GM03348 (cell line): ENCODE data around the gene COX7A1.
A peak's percentile ranks its signal among the peaks of the same experiment; 100 is the strongest.
"Not testable (repeated sequence)": the region's sequence is repeated elsewhere in the genome, so short reads cannot be mapped to it uniquely, and the experiment has no call there.

ENCODE experiments used
- DNase-seq: peaks from one replicate; pipeline ENCODE4 v3.0.0; 2012; ENCODE audit warnings: low spot score

The COX7A1 gene

GRCh38 chr19:36152352-36153091, at the start of gene COX7A1:
COX7A1 (minus strand) TSS chr19:36152447; CDS start chr19:36152407, 40 bp downstream.
- peak; percentile 75 for DNase-seq

- DNase-seq = no peak
Measured at GRCh38 chr19:36201684-36202083, 49.4 kb upstream of the COX7A1 start.

DNA sequence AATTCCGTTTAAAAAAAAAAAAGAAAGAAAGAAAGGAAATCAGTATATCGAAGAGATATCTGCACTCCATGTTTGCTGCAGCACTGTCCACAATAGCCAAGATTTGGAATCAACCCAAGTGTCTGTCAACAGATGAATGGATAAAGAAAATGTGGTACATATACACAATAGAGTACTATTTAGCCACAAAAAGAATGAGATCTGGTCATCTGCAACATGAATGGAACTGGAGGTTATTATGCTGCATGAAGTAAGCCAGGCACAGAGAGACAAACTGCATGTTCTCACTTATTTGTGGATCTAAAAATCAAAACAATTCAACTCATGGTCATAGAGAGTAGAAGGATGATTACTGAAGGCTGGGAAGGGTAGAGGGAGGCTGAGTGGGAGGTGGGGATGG, 45.9 kb upstream of the COX7A1 start:
- no peak for DNase-seq

DNA sequence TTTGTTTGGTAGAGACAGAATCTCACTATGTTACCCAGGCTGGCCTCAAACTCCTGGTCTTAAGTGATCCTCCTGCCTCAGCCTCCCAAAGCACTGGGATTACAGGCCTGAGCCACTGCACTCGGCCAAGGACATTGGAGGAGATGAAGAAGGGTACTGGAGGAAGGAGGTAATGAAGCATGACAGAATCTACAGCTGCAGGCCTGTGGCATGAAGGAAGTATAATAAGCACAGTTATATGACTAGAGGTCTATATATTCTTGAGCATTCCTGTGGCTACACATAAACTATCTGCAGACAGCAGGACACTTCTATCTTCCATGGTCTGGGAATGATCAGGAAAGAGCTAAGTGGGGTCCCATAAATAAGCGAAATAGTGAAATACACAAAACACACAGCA, 44.0 kb upstream of the COX7A1 start:
- DNase-seq = no peak

DNA sequence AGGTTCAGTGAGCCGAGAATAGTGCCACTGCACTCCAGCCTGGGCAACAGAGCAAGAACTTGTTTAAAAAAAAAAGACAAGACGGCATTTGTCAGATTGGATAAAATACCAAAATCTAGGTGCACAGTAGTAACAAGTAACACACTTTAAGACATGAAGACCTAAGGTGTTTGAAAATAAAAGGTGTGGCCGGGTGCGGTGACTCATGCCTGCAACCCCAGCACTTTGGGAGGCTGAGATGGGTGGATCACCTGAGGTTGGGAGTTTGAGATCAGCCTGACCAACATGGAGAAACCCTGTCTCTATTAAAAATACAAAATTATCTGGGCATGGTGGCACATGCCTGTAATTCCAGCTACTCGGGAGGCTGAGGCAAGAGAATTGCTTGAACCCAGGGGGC, 34.5 kb upstream of the COX7A1 start:
- DNase-seq = not testable (repeated sequence)

- DNase-seq = no peak
Measured at GRCh38 chr19:36183245-36183628, 31.0 kb upstream of the COX7A1 start.

DNA sequence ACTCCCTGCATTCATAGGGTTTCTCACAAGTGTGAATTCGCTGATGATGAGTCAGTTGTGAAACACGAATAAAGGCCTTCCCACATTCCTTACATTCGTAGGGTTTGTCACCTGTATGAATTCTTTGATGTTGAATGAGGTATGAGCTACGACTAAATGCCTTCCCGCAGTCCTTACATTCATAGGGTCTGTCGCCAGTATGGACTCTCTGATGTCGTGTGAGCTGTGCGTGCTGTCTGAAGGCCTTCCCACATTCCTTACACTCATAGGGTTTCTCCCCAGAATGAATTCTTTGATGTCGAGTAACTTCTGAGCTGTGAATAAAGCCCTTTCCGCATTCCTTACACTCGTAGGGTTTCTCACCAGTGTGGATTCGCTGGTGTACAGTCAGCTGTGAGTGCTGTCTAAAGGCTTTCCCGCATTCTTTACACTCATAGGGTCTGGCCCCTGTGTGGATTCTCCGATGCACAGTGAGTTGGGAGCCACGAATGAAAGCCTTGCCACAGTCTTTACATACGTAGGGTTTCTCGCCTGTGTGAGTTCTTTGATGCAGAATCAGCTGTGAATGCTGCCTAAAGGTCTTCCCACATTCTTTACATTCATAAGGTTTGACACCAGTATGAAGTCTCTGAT, 30.5 kb upstream of the COX7A1 start:
- no peak for DNase-seq

DNA sequence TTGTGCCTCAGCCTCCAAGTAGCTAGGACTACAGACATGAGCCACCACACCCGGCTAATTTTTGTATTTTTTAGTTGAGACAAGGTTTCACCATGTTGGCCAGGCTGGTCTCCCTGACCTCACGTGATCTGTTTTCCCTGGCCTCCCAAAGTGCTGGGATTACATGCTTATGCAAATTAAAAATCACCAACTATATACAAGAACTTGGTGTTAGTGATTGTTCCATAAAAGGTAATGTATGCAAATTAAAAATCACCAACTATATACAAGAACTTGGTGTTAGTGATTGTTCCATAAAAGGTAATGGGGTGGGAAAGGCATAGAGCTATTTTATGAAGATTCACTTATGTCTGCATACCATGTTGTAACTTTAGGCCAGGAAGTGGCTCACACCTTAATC, 26.8 kb upstream of the COX7A1 start:
- DNase-seq = not testable (repeated sequence)

DNA sequence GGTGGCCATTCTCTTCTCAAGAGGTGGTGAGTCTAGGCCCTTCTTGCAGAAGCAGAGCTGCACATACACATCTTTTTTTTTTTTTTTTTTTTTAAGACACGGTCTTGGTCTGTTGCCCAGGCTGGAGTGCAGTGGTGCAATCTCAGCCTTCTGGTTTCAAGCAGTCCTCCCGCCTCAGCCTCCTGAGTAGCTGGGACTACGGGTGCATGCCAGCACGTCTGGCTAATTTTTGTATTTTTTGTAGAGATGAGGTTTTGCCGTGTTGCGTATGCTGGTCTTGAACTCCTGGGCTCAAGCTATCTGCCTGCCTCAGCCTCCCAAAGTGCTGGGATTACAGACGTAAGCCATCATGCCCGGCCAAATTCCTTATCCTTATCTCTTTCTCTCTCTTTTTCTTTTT, 21.6 kb upstream of the COX7A1 start:
- not testable (repeated sequence) for DNase-seq

GRCh38 chr19:36172852-36173251, 20.6 kb upstream of the COX7A1 start:
- no peak for DNase-seq

DNA sequence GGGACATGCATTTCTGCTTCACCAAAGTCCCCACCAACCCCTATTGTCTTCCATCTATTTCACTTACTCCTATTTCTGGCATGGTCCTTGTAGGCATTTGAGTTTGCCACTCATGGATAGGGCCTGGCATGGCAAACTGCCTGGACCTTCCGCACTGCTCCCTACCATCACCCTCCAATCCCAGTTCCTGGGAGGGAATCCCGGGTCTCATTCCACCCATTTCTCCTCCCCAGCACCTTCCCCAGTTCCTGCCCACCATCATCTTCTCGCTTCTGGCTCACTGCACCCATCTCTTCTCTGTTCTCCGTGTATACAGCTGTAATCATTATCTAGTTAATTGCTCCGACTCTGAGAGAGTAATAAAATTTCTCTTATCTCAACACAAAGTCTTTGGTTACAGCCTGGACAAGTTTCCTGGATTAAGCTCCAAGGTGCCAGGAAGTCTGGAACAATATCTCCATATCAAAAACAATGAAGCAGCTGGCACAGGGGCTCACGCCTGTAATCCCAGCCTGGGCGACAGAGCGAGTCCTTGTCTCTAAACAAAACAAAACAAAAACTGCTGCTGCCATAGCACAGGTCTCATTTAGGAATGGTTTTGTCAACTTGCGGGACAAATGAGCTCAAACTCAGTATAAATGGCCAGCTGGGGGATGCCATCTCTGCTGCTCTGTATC, 17.0 kb upstream of the COX7A1 start:
- DNase-seq = no peak

DNA sequence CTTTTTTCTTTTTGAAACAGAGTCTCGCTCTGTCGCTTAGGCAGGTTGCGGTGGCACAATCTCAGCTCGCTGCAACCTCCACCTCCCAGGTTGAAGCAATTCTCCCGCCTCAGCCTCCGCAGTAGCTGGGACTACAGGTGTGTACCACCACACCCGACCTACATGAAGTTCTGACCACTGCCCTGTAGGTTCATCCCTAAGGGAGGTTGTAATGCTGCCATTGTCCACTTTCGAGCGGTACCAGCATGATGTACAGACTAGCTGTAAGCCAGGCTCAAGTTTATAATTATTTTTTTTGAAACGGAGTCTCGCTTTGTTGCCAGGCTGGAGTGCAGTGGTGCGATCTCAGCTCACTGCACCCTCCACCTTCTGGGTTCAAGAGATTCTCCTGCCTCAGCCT, 11.6 kb upstream of the COX7A1 start:
- no peak for DNase-seq

GRCh38 chr19:36160821-36161596, 8.8 kb upstream of the COX7A1 start:
- DNase-seq = no peak

GRCh38 chr19:36153126-36153525, 879 bp upstream of the COX7A1 start:
- no peak for DNase-seq

GRCh38 chr19:36152019-36152351, 262 bp downstream of the COX7A1 start:
- DNase-seq = peak; percentile 30

DNA sequence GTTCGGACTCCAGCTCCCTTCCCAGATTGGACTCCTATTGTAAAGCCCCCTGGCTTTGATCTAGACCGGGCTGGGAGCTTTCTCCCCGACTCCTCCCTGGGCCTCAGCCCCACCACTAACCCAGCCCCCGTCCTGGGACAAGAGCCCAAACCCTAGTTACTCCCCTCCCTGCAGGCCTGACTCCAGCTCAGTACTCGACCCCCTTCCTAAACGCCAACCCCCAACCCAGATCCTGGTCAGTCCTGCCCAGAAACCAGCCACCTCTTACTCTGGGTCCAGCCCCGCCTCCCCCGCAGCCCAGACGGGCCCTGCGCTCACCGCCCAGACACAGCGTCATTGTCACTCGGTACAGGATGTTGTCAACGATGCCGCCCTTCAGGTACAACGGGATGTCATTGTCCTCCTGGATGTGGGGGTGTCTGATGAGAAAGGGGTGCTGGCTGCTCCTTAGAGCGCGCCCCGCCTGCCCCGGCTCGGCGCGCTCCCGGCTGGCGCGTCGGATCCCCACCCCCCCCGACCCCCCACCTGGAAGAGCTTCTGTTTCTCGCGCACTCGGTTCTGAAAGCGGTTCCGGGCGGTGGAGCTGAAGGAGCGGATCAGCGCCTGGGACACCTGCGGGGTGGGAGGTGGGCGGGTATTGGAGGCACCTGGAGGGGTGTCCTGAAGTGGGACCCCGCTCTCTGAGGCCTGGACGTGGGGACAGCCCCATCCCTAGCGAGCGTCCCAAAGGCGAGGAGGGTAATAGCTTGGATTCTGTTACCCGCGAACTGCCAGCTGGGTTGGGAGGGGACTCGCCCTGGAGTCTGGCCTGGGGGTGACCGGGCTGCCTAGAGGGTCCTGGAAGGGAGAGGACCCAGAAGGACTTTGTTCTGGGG, 866 bp downstream of the COX7A1 start:
- DNase-seq = peak; percentile 56

- no peak for DNase-seq
Measured at GRCh38 chr19:36150586-36150985, 1.7 kb downstream of the COX7A1 start.

GRCh38 chr19:36149673-36150406, 2.4 kb downstream of the COX7A1 start:
- DNase-seq = no peak

DNA sequence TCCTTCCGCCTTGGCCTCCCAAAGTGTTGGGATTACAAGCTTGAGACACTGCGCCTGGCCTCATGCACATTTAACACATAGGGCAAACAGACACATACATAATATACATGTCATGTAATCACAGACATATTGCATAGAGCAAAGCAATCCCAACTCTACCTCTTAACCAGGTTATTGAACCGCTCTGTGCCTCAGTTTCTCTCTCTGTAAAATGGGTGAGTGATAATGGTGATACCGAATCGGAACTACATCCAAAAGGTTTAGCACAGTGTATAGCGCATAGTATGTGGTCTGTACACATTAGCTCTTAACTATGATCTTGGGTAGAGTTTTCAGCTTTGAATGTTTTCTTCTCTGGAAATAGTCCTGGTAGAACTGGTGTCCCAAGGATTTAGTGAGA, 7.6 kb downstream of the COX7A1 start:
- no peak for DNase-seq

DNA sequence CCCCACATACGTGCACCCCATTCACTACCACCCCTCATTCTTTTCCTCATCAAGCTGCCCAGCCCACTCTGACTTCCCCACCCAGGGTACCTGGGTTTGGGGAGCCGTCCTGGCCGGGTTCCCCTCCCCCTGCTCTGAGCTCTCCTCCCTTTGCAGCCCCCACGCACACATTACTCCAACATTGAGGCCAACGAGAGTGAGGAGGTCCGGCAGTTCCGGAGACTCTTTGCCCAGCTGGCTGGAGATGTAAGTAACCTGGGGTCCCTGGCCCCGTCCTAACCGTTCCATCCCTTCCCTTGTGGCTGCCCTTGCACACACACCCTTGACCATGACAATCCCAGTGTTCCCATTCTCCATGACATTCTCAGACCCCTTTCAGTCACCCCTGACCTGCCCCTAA, 9.8 kb downstream of the COX7A1 start:
- DNase-seq = no peak

DNA sequence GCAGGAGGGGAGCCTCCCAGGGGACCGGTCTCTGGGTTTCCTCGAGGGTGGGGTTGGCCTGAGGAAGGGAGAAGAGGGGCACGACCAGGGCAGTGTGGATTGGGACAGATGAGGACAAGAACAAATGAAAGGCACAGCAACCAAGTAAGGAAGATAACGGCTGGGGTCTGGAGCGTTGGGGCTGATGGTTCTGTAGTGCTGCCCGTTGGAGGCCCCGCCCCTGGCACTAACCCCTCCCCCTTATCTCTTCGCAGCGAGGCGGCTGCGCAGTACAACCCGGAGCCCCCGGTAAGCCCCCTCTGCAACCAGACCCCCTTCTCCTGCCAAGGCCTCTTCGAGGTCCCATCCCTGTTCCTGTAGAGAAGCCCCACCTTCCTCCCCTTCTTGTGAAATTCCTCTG, 10.2 kb downstream of the COX7A1 start:
- no peak for DNase-seq
